CD4-positive, alpha-beta T cell (primary cell): ENCODE measurements around the gene NKAIN2. TPM values are rescaled to one million over a fixed set of nuclear protein-coding genes. Genes with fewer than 3 reads are reported as not detected.
A peak's percentile ranks its signal among the peaks of the same experiment; 100 is the strongest.

ENCODE experiments used
- ATAC-seq: fragments of 200-7000 bp; cut with Tn5 transposase; one replicate; pipeline ENCODE4 v1.10.0; 2022; ENCODE audit warnings: mild to moderate bottlenecking; ENCODE audit not compliant: poor library complexity
- CTCF ChIA-PET: fragments of 350-600 bp; sonication (Branson Sonifier 250); formaldehyde crosslinking; loops from one replicate; lab custom pipeline; 2021; ENCODE audit warnings: antibody characterized with exemption, inconsistent platforms; lab: Charles Lee
- POLR2A ChIA-PET: fragments of 350-600 bp; sonication (Branson Sonifier 250); formaldehyde crosslinking; loops from one replicate; lab custom pipeline; 2021; ENCODE audit warnings: antibody characterized with exemption, inconsistent platforms; lab: Charles Lee
- DNase-seq, 14 experiments: peaks; one replicate each; pipeline ENCODE4 v3.0.0-alpha.2; 2013 to 2020; ENCODE audit warnings: mixed read lengths in 2 of 14
- H3K27ac ChIP-seq, 2 donors: one replicate each; pipeline versions ENCODE4 v1.5.1 to v1.7.0; 2013; ENCODE audit warnings: low read length in 2 of 2, low read depth in 1 of 2, mild to moderate bottlenecking in 1 of 2
- H3K27me3 ChIP-seq, 2 experiments: 1 replicate in 1 of 2; 2 replicates in 1 of 2; pipeline versions ENCODE4 v1.6.1 to v1.7.0; 2013; ENCODE audit warnings: low read length in 2 of 2, control low read depth in 1 of 2, mild to moderate bottlenecking in 1 of 2, moderate library complexity in 1 of 2; ENCODE audit not compliant: insufficient read depth in 2 of 2, control insufficient read depth in 1 of 2
- H3K36me3 ChIP-seq: one replicate; pipeline ENCODE4 v1.6.1; 2013; ENCODE audit warnings: low read length, control low read depth; ENCODE audit not compliant: insufficient read depth
- H3K4me1 ChIP-seq: one replicate; pipeline ENCODE4 v1.6.1; 2013; ENCODE audit warnings: low read length, control low read depth; ENCODE audit not compliant: insufficient read depth
- H3K4me3 ChIP-seq: one replicate; pipeline ENCODE4 v1.5.1; 2013; ENCODE audit warnings: mild to moderate bottlenecking, low read length, moderate library complexity
- H3K9me3 ChIP-seq, 2 experiments: 1 replicate in 1 of 2; 2 replicates in 1 of 2; pipeline versions ENCODE4 v1.6.1 to v1.7.0; 2013; ENCODE audit warnings: low read length in 2 of 2, mild to moderate bottlenecking in 2 of 2, control low read depth in 1 of 2, moderate library complexity in 1 of 2; ENCODE audit not compliant: control insufficient read depth in 1 of 2, insufficient read depth in 1 of 2
- H3K27ac Mint-ChIP-seq: one replicate; pipeline ENCODE4 v1.8.0; 2020; ENCODE audit warnings: mixed read lengths
- H3K27me3 Mint-ChIP-seq: one replicate; pipeline ENCODE4 v1.8.0; 2021; ENCODE audit warnings: mixed read lengths
- H3K36me3 Mint-ChIP-seq: one replicate; pipeline ENCODE4 v1.8.0; 2021; ENCODE audit warnings: low read depth, mixed read lengths
- H3K4me1 Mint-ChIP-seq: one replicate; pipeline ENCODE4 v1.8.0; 2021; ENCODE audit warnings: low read depth, mixed read lengths
- H3K4me3 Mint-ChIP-seq: one replicate; pipeline ENCODE4 v1.8.0; 2020; ENCODE audit warnings: mild to moderate bottlenecking, mixed read lengths
- H3K9me3 Mint-ChIP-seq: one replicate; pipeline ENCODE4 v1.8.0; 2020; ENCODE audit warnings: mixed read lengths
- intact Hi-C, 2 experiments: fragments of 100-400 bp; cut with DNase I in 1 of 2; cut with micrococcal nuclease in 1 of 2; formaldehyde crosslinking; loops; one replicate each; pipeline versions ENCODE4 v1.15.1 to v1.9.0; 2023 to 2025; cut with DNase I, micrococcal nuclease
- total RNA-seq, 174 experiments: library from RNA in 2 of 174; stranded (reverse) in 2 of 174; gene quantifications; one replicate each; pipeline ENCODE4 v1.2.3 and lab custom pipeline; 2021 to 2026
- TF ChIP-seq, protein P1 (sequence below): fragments of 200-600 bp; IDR thresholded peaks from one replicate; pipeline ENCODE4 v1.8.0; 2022; ENCODE audit warnings: antibody characterized with exemption, mild to moderate bottlenecking

The NKAIN2 gene
- total RNA-seq, 2 experiments from 2014 or later, result not detected

DNA sequence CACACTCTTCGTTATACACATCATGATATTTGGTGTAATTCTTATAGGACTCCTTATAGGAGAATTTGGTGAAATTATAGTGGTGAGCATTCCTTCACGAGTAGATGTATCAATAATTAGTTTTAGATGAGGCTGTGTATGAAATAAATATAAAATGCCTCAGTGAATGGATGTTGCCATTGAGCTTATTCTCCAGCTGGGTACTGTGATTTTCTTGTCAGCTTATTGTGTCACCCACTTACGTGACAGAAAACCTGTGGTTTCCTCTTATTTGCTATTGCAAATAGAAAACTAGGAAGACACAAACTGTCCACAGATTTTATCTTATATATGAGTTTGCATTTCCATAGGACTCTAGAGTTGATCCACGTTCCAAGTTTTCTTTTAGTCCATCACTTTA lies 718.7 kb downstream of the NKAIN2 start:
- POLR2A ChIA-PET, result no interaction called here
- Mint-ChIP-seq H3K4me1 (no peaks in the 10 kb centered on the region), H3K36me3 (no peaks in the 10 kb centered on the region), H3K27ac (no peak overlapping the region), H3K27me3 (no peaks in the 10 kb centered on the region), H3K4me3 (no peak overlapping the region), H3K9me3 (no peaks in the 10 kb centered on the region)
- Histone ChIP-seq H3K27me3 (no peaks in the 10 kb centered on the region), H3K9me3 (no peaks in the 10 kb centered on the region), H3K4me1 (no peaks in the 10 kb centered on the region), H3K36me3 (no peaks in the 10 kb centered on the region), H3K4me3 (no peak overlapping the region), H3K27ac (no peak overlapping the region)
- ATAC-seq, result no peak
- no peak for DNase-seq
- intact Hi-C loops, result no loop called here
- CTCF ChIA-PET, result no interaction called here
- TF ChIP-seq, protein P1, sequence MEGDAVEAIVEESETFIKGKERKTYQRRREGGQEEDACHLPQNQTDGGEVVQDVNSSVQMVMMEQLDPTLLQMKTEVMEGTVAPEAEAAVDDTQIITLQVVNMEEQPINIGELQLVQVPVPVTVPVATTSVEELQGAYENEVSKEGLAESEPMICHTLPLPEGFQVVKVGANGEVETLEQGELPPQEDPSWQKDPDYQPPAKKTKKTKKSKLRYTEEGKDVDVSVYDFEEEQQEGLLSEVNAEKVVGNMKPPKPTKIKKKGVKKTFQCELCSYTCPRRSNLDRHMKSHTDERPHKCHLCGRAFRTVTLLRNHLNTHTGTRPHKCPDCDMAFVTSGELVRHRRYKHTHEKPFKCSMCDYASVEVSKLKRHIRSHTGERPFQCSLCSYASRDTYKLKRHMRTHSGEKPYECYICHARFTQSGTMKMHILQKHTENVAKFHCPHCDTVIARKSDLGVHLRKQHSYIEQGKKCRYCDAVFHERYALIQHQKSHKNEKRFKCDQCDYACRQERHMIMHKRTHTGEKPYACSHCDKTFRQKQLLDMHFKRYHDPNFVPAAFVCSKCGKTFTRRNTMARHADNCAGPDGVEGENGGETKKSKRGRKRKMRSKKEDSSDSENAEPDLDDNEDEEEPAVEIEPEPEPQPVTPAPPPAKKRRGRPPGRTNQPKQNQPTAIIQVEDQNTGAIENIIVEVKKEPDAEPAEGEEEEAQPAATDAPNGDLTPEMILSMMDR, result no peak

DNA sequence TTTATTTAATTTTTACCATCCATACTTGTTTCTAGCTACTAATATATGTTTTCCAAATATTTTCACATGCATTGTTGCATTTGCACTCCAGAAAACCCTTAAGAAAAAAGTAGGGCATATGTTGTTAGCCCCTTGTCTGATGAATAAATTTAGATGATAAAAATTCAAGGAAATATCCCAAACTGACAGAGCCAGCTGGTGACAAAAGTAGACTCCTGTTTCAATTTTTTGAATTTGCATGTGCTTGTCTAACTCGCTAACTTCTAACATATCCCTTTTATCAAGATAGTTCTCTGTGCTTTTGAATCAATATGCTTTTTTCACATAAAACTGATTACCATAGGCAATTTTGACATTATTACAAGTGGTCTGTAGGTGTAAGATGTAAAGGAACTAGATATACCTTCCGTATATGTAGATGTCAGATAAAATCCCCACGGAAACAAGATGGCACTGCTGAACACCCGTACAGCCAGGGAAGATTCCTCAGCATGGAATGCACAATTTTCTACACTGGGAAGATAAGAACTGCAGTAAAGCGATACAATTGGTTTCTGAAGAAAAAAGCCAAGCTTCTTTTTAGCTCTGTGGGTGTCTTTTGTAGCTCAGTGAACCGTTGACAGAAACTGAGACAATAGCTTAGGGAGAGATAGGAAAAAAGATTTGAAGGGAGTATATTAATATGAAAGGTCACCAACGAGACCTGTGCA lies 721.0 kb downstream of the NKAIN2 start:
- Histone ChIP-seq H3K4me3 (no peak overlapping the region), H3K4me1 (no peaks in the 10 kb centered on the region), H3K27me3 (no peaks in the 10 kb centered on the region), H3K9me3 (no peaks in the 10 kb centered on the region), H3K27ac (no peak overlapping the region), H3K36me3 (no peaks in the 10 kb centered on the region)
- intact Hi-C loops, result no loop called here
- ChIA-PET CTCF (interaction anchor here (1.2 kb wide), 1 partner anchor 22 kb away, joined by 3 read pairs; no protein-coding TSS in a partner anchor), POLR2A (no interaction called here)
- no peaks in the 10 kb centered on the region for H3K36me3 Mint-ChIP-seq
- H3K4me1 Mint-ChIP-seq, result no peaks in the 10 kb centered on the region
- H3K27ac Mint-ChIP-seq, result no peak overlapping the region
- H3K27me3 Mint-ChIP-seq, result no peaks in the 10 kb centered on the region
- DNase-seq (no peak), ATAC-seq (no peak)
- no peak overlapping the region for H3K4me3 Mint-ChIP-seq
- no peaks in the 10 kb centered on the region for H3K9me3 Mint-ChIP-seq
- TF ChIP-seq, protein P1, result no peak

- Mint-ChIP-seq H3K36me3 (no peaks in the 10 kb centered on the region), H3K4me3 (no peak overlapping the region), H3K4me1 (no peaks in the 10 kb centered on the region), H3K27ac (no peak overlapping the region), H3K27me3 (no peaks in the 10 kb centered on the region), H3K9me3 (no peaks in the 10 kb centered on the region)
- TF ChIP-seq, protein P1, result no peak
- Histone ChIP-seq H3K9me3 (no peaks in the 10 kb centered on the region), H3K4me1 (no peaks in the 10 kb centered on the region), H3K4me3 (no peak overlapping the region), H3K27me3 (no peaks in the 10 kb centered on the region), H3K27ac (no peak overlapping the region), H3K36me3 (no peaks in the 10 kb centered on the region)
- POLR2A ChIA-PET, result no interaction called here
- CTCF ChIA-PET, result no interaction called here
- ATAC-seq (no peak), DNase-seq (peak in 1 of 14 experiments; percentile 1)
- intact Hi-C loops, result no loop called here
These were observed 727.3 kb downstream of the NKAIN2 start for GRCh38 chr6:124530926-124531325.
